D721Med (cell line): ENCODE measurements around the gene STRA6.

Source experiments
- DNase-seq: peaks from one replicate; pipeline ENCODE4 v3.0.0; 2011; ENCODE audit warnings: low spot score; ENCODE audit not compliant: insufficient read length
- FAIRE-seq: peaks from 2 replicates; lab custom pipeline; 2011; peaks lifted over from hg19 to GRCh38; lab: Jason Lieb, UNC
- CTCF ChIP-seq: IDR thresholded peaks from 2 replicates; pipeline ENCODE4 v1.5.1; 2012; ENCODE audit warnings: mild to moderate bottlenecking, control low read depth; ENCODE audit not compliant: insufficient read depth; ENCODE audit errors: missing control alignments

STRA6 gene

GRCh38 chr15:74180881-74181602 is 21.5 kb downstream of the STRA6 start:
- FAIRE-seq: no peak
- TF ChIP-seq CTCF: no peak

GRCh38 chr15:74179983-74180880 is 22.4 kb downstream of the STRA6 start:
- DNase-seq: no peak
- FAIRE-seq: no peak

More at GRCh38 chr15:74180881-74181602, 21.5 kb downstream of the STRA6 start:
- DNase-seq: no peak

GRCh38 chr15:74179101-74179841 is 23.3 kb downstream of the STRA6 start:
- DNase-seq (no peak), FAIRE-seq (no peak)
- no peak for TF ChIP-seq CTCF

More at GRCh38 chr15:74179983-74180880, 22.4 kb downstream of the STRA6 start:
- TF ChIP-seq CTCF: no peak

- FAIRE-seq (no peak), DNase-seq (peak; percentile 6)
- TF ChIP-seq CTCF: no peak
These were observed 24.1 kb downstream of the STRA6 start for GRCh38 chr15:74178326-74179100.

GRCh38 chr15:74176262-74177214 is 26.0 kb downstream of the STRA6 start:
- DNase-seq: no peak
- no peak for FAIRE-seq
- TF ChIP-seq CTCF: peak; percentile 26
